Measurements from ENCODE around the gene PAEP. TPM values are rescaled to one million over a fixed set of nuclear protein-coding genes. Genes with fewer than 3 reads are reported as not detected.
"Not testable (repeated sequence)": the region's sequence is repeated elsewhere in the genome, so short reads cannot be mapped to it uniquely, and the experiment has no call there.

Gene PAEP
- total RNA-seq (2014; rRNA removed; shearing (Covaris generic)): not detected in 2 replicates

DNA sequence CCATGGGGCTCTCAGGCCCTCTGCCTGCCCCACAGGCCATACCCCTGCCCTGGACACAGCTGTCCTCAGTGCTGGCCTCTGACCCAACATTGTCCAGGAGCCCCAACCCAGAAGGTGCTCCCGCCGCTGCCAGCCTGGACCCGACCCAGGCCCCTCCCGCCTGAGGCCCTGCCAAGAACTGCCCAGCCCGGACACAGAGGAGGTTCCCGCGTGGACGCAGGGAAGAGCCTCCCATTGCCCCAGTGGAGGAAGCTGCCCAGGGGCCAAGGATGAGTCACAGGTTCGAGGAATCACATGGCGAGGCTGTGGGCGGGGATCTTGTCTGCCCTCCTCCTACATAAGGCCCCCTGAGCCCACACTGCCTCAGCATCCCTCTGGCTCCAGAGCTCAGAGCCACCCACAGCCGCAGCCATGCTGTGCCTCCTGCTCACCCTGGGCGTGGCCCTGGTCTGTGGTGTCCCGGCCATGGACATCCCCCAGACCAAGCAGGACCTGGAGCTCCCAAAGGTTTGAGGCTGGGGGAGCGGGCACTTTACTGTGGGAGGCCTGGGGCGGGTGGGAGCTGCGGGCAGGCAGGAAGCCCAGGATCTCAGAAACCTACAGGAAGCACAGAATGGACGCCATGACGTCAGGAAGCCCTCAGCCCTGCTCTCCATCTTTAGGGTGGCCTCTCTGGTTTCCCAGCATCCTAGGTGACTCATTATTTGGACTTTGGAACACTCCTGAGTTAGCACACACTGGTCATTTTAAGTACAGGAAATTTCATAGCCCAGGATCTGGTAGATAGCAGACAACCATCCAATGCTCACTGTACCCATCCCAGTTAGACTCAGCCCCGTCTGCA, at the start of gene PAEP:
Gene PAEP, plus strand, starts transcription at position 366 of the 844 bp plus-strand sequence.
- in situ Hi-C loops (cut with HindIII; ENCODE audit: low sequenced_read_pairs): no loop called here
- no peak for DNase-seq (ENCODE audit: low spot score)

DNA sequence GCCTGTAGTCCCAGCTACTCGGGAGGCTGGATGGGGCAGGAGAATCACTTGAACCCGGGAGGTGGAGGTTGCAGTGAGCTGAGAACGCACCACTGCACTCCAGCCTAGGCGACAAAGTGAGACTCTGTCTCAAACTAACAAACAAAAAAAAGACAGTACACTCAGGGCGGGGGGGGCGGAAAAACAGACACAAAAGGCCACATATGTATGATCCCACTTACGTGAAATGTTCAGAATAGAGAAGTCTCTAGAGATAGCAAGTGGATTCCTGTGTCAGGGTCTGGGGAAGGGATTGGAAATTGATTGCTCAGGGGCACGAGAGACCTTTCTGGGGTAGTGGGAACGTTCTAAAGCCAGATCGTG, 49.3 kb upstream of the PAEP start:
- in situ Hi-C loops (cut with HindIII; ENCODE audit: low sequenced_read_pairs): no loop called here
- no peak for DNase-seq (ENCODE audit: low spot score)

DNA sequence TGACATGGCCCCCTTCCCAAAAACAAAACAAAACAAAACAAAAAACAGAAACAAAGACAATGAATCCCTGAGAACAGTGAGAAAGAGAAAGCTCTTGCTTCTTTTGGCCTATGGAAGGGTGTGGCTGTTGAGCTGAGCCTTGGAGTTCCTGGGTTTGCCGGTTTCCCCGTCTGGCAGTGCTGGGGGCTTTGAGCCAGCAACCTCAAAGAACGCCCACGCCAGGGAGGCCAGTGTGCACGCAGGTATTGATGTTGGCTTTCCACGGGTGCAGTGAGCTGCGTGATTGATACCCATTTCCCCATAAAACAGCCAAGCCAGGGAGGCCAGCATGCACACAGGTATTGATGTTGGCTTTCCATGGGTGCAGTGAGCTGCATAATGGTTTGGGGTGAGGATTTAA, 48.7 kb upstream of the PAEP start:
- in situ Hi-C loops (cut with HindIII; ENCODE audit: low sequenced_read_pairs): no loop called here
- no peak for DNase-seq (ENCODE audit: low spot score)

DNA sequence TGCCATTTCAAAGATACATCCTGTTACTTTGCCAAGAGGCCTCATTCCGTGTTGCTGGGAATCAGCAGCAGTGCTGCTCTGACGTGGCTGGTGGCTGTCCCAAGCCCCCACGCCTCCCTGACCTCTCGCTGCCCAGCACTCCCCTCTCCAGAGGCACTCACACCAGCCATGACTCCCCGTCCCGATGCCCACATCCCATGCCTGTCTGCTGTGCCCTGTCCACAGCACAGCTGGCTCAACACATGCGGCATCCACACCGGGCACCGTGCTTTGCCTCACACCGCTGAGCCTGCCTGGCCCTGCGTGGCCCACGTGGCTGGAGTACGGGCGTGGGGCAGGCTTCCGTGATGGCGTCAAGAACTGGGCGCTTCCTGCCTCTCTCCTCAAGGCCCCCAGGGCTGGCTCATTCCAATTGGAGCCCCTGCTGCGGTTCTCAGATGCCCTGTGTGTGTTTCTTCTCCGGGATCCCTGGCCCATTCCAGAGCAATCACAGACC, 48.2 kb upstream of the PAEP start:
- in situ Hi-C loops (cut with HindIII; ENCODE audit: low sequenced_read_pairs): no loop called here
- DNase-seq (ENCODE audit: low spot score): no peak

DNA sequence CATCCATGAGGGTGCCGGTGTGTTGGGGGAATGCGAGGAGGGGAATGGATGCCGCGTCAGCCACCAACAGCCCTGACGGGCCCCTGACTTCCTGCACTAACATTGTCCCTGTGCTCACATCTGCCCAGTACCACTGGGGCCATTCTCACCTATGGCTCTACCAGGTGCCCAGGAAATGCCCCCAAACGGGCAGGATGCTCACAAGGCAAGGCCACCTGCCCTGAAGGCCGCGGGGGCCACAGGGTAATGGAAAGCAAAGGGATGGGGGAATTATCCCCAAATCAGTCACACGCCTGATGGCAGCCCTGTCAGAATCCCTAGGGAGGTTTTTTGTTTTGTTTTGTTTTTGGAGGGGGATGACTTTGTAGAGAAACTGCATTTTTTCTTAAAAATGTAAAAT, 47.6 kb upstream of the PAEP start:
- in situ Hi-C loops (cut with HindIII; ENCODE audit: low sequenced_read_pairs); DNase-seq (ENCODE audit: low spot score): not testable (repeated sequence)

DNA sequence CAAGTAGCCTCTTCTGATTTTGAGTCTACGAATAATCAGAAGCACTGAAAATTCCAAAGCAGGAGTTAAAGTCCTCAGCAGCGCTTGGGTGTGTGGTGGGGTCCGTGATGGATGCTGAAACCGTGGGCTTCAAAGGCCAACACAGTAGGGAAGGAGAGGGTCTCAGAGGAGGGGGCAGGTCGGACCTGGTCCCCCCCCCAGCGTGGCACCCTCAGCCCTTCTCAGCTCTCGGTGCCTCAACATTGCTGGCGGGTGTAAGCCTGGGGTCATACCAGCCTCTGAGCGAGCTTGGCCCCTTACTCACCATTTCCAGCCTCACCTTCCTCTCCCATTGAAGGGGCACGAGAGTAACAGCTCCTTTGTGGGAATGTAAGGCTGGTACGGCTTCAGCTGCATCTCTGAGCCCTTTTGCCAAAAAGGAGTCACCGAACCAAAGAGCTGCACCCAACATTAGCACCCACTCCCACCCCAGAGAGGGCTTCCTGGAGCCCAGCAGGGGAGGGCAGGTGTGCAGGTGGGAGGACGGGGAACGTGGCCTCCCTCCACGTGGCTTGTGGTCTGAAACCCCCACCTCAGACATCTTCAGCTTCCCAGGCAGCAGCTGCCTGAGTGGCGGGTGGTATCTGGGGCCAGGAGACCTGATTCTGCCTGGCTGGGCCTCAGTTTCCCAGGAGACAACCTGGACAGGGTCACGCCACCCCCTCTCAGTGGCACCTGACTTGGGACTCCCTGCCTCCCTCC, 47.0 kb upstream of the PAEP start:
- DNase-seq (ENCODE audit: low spot score): no peak
- in situ Hi-C loops (cut with HindIII; ENCODE audit: low sequenced_read_pairs): no loop called here

DNA sequence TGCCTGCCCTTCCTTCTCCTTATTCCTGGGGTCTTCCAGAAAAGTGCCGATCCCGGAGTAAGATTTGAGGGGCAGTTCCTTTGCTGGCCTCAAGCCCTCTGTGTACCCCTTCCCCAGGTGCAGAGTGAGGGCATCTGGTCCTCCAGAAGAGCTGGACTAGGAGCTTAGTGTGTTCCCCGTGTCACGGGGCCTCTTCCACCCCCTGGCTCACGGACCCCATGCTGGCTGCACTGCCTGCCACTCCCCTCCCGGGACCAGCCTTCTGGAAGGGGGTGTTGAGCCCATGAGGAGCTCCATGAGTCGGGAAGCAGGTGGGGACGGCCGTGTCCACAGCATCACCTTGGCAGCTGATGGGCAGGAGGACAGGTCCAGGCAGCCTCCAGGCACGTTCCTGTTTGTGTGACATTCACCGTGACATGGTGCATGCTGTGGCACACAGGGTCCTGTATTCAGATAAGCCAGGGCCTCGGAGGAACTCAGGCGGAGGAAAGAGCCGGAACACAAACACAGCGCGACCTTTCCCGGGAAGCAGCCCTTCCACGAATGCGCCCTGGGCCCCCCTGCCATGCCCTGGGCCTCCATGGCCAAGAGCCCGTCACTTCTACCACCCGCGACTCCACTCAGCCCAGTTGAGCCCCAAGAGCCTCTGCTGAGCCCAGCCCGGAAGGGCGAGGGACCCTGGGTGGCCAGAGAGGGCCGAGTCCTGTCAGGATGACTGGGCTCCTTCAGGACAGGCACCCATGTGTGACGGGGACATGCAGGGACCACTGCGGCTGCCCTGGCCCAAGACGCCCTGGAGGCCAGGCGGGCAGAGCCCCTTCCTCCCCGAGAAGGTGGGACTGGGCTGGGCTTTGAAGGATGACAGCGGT, 46.2 kb upstream of the PAEP start:
- in situ Hi-C loops (cut with HindIII; ENCODE audit: low sequenced_read_pairs): no loop called here
- no peak for DNase-seq (ENCODE audit: low spot score)

DNA sequence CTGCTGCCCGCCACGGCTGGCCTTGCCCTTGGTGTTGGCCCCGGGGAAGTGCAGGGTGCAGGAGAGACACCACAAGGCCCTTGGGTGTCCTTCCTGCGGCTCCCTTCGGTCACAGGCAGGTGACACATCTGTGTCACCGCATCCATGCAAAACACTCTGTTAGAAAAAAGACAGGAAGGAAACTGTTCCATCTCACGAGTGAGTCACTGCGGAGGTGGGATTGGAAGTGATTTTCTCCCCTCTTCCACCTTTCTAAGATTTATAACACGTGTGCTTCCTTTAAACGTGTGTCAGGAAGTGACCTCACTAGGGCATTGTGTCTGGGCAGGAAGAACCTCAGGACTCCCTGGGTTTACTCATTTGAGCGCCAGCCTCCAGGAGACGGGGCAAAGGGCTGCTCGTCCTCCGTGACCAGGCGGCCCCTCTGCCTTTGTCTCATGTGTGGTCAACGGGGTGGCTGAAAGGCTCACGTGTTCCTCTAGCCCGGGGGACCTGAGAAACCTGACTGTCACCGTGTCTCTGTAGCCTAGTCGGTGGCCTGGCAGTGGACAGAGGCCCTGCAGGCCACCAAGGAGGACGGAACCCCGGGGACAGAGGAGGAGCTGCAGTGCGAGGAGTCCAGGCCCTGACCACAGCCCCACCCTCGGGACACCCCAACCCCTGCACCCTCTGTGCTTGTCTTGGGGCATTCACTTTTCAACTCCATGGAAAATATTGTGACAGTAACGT, 45.3 kb upstream of the PAEP start:
- in situ Hi-C loops (cut with HindIII; ENCODE audit: low sequenced_read_pairs): no loop called here
- no peak for DNase-seq (ENCODE audit: low spot score)

DNA sequence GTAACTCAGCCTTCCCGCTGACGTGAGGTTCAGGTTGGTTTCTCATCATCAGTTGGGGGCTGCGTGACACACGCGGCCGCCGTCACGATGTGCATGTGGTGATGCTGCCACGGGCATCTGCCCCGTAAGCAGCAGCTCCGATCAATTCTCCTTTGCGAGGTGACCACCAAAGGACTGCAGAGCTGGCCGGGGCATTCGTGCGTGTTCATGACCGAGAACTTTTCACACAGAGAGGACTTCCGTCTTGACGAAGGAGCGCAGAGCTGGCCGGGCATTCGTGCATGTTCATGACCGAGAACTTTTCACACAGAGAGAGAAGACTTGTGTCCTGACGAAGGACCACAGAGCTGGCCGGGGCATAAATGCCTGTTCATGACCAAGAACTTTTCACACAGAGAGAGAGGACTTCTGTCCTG, 44.1 kb upstream of the PAEP start:
- in situ Hi-C loops (cut with HindIII; ENCODE audit: low sequenced_read_pairs): no loop called here
- DNase-seq (ENCODE audit: low spot score): no peak

DNA sequence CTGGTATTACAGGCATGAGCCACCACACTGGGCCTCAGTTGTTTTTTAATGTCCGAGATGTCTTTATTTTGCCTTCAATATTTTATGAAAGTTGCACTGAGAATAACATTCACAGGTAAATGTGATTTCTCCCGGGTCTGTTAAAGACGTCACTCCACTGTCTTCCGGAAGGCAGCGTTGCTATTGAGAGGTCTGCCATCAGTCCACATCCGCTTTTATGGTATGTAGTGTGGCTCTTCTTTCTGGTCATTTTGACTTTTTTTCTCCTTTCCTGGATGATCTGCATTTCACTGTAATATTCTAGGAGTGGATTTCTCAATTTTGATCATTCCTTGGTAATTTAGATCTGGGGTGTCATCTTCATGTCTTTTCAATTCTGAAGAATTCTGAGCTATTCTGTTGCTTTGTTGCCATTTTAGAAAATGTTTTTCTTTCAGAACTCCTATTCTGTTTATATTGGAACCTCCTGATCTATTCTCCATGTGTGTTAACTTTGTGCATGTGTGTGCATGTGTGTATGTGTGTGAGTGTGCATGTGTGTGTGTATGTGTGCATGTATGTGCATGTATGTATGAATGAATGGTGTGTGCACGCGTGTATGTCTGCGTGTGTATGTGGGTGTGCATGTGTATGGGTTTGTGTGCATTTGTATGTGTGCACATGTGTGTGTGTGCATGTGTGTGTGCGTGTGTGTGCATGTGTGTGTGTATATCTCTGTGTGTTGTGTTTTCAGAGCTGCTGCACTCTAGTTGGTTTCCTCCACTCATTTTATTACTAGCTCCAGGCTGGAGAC, 42.2 kb upstream of the PAEP start:
- DNase-seq (ENCODE audit: low spot score): no peak
- in situ Hi-C loops (cut with HindIII; ENCODE audit: low sequenced_read_pairs): no loop called here

DNA sequence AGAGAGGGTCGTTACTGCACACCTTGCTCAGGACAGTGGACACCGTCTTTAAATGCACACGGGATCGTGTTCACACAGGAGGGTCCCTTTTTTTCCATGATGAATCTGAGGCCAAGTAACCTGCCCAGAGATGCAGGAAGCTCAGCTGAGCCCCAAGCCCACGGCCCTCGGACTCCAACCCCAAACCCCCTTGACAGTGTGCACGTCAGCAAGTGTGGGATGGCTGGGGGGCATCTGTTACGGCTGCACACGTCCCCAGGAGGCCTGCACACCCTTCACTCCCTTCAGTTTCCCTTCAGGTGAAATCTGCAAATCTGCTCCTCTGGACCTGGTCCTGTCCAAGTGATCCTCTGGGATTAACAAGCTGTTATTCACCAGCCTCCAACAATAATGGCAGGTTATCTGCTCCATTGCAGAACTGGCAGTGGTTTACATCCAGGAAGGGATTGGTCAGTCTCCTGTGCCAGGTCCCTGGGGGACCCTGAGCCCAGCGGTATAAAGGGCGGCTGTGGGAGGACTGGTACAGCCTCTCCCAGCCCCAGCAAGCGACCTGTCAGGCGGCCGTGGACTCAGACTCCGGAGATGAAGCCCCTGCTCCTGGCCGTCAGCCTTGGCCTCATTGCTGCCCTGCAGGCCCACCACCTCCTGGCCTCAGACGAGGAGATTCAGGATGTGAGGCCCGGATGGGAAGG, 40.5 kb upstream of the PAEP start, which contains the start of gene LCN1:
Gene LCN1, plus strand, starts transcription at position 525 of the 692 bp plus-strand sequence. Its CDS starts 58 bp downstream, at position 583.
- DNase-seq (ENCODE audit: low spot score): no peak
- in situ Hi-C loops (cut with HindIII; ENCODE audit: low sequenced_read_pairs): no loop called here

DNA sequence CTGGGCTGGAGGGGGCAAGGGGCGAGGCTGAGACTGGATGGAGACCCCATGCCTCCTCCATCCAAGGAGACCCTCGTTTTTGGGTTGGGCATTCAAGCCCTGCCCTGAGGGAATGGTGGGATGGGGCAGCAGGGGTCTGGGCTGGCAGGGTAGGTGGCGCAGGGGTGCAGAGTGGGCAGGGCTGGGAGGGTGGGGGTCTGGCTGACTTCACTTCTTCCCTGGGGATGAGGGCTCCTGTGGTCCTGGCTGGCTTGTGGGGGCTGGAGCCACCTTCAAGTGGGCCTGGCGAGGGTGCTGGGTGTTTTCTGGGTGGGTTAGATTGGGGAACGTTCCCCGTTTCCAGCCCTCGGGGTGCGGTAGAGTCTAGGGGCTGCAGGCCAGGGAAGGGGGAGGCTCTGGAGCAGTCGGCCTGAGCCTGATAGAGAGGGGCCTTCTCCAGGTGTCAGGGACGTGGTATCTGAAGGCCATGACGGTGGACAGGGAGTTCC, 39.9 kb upstream of the PAEP start:
- DNase-seq (ENCODE audit: low spot score): no peak
- in situ Hi-C loops (cut with HindIII; ENCODE audit: low sequenced_read_pairs): no loop called here

DNA sequence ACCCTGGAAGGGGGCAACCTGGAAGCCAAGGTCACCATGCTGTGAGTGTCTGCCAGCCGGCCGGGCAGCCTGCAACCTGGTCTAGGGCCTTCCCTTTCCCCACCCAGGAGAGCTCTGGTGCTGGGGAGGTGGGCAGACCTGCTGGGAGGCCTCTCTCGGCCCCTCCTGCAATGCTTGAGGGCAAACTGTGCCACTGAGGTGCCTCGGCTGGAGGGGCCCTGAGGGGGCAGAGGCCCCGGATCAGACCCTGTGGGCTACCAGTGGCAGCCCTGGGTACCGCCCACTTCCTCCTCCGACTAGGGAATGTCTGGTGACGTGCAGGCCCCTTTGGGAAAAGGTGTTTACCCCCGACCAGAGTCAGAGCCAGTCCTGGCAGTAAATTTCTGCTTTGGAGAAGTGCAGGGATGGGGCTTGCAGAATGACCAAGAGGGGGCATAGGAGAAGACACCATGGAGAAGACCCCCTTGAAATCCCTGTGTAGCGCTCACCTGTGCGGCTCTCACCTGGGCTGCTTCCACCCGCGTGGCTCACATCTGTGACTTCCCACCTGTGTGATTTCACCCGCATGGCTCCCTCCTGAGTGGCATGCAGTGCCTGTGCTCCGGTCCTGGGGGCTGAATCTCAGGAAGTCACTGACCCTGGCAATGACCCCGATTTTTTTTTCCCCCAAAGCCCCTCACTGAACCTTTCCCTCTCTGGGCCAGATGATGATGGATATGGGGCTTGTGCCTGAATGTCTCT, 39.2 kb upstream of the PAEP start:
- no peak for DNase-seq (ENCODE audit: low spot score)

DNA sequence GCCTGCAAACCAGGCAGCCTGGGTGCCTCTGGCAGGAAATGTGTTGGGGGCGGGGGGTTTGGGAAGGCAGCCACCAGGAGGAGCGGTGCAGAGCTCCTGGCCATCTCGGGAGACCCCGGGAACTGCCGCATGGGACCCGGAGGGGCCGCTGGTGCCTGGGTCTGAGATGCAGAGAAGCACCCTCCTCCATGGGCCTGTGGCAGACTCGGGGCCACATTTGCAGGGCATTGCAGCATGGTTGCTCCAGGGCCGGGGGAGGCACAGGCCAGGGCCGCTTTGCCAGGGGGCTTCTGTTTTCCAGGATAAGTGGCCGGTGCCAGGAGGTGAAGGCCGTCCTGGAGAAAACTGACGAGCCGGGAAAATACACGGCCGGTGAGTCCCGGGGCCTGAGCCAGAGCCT, 38.6 kb upstream of the PAEP start:
- in situ Hi-C loops (cut with HindIII; ENCODE audit: low sequenced_read_pairs): no loop called here
- no peak for DNase-seq (ENCODE audit: low spot score)

More for the DNA sequence above, 39.2 kb upstream of the PAEP start:
- in situ Hi-C loops (cut with HindIII; ENCODE audit: low sequenced_read_pairs): no loop called here

DNA sequence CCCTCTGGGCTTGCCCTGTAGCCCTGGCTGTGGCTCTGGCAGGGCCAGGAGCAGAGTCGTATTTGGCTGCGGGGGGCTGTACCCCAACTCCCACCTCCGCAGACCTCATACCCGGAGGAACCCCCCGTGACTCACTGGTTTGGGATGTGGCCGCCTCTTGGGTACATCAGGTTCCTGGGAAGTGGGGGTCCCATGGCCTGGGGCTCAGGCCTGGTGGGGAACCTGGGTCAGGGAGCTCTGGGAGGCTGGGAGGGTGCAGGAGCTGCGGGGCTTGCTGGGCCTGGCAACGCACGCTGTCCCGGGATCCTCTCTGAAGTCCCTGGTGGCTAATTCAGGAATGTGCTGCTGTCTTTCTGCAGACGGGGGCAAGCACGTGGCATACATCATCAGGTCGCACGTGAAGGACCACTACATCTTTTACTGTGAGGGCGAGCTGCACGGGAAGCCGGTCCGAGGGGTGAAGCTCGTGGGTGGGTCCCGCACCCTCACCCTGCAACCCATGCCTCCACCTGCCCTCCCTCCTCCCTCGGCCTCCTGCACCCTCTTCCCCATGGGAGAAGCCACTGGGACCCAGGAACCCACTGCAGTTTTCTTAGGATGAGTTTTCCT, 37.9 kb upstream of the PAEP start:
- in situ Hi-C loops (cut with HindIII; ENCODE audit: low sequenced_read_pairs): no loop called here
- no peak for DNase-seq (ENCODE audit: low spot score)

DNA sequence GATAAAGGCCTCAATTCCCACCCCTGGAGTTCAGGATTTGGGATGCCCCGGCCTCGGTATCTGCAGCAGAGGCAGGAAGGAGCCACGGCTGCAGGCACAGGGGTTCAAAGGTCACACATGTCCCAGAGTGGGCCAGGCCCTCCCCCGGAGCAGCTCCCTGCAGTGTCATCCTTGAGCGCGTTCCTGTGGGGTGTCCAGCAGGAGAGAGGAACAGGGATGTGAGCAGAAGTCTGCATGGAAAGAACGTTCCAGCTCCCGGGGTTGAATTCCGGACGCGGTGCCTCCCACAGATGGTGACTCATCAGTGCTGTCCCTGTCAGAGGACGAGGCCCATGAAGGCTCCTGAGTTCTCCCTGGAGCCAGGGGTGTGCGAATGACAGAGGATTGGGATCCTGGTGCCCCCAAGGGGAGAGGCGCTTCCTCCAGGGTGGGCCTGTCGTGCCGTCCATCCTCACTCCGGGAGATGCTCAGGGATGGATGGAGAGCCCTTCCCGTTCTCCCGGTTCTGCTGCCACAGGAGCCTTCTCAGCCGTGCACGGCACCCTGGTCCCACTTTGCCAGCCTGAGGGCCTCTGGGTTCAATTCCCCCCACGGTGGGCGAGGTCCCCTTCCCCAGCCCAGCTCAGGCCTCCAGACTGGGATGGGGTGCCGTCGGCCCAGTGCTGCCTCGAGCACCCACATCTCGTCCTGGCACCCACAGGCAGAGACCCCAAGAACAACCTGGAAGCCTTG, 37.3 kb upstream of the PAEP start:
- in situ Hi-C loops (cut with HindIII; ENCODE audit: low sequenced_read_pairs): no loop called here
- DNase-seq (ENCODE audit: low spot score): no peak

Measured in G401 (cell line).